Activated CD4-positive, alpha-beta T cell treated with anti-CD3 and anti-CD28 coated beads for 48 hours (primary cell): ENCODE data around the gene SDK1.

Source experiments
- DNase-seq: peaks from one replicate; pipeline ENCODE4 v3.0.0-alpha.2; 2020

SDK1 gene

GRCh38 chr7:3594901-3595300 is 293.8 kb downstream of the SDK1 start:
- no peak for DNase-seq

GRCh38 chr7:3598854-3599253 is 297.8 kb downstream of the SDK1 start:
- no peak for DNase-seq

- no peak for DNase-seq
Measured at GRCh38 chr7:3605222-3605621, 304.2 kb downstream of the SDK1 start.

DNA sequence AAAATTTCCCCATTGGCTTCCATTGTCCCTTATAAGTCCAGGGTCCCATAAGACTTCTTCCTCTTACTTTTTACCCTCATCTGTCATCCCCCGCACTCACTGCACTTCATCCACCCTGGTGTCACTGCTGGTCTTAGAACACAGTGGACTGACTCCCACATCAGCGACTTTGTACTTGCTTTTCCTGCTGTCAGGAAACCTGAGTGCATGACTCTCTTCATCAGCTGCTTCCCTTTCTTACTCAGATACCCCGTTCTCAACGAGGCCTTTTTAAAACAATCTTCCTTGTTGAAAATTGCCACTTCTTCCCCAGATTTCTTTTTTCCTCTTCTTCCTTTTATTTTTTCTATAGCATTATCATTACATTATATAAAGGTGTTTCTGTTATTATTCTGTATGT is 305.4 kb downstream of the SDK1 start:
- no peak for DNase-seq

DNA sequence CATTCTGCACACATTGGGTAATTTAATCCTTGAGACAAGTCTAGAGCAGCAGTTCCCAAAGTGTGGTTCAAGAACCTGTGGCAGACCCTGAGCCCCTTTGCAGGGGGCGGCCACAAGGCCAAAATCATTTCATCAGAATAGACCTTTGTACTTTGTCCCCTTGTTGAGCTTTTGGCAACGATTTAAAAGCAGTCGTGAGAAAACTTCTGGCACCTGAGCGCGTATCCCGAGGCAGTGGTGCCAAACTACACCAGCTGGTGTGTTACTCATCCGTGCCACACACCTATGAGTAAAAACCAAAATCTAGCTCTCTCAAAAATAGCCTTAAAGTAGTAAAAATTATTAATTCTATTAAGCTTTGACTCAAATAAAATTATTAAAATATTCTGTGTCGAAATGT is 306.8 kb downstream of the SDK1 start:
- DNase-seq = no peak

GRCh38 chr7:3616306-3616705 is 315.3 kb downstream of the SDK1 start:
- no peak for DNase-seq

GRCh38 chr7:3630081-3630480 is 329.0 kb downstream of the SDK1 start:
- DNase-seq = no peak

GRCh38 chr7:3634396-3634795 is 333.3 kb downstream of the SDK1 start:
- DNase-seq = no peak

- no peak for DNase-seq
Measured at GRCh38 chr7:3636131-3636860, 335.2 kb downstream of the SDK1 start.

- DNase-seq = no peak
Measured at GRCh38 chr7:3639253-3639652, 338.2 kb downstream of the SDK1 start.

GRCh38 chr7:3641582-3641981 is 340.5 kb downstream of the SDK1 start:
- DNase-seq = no peak

GRCh38 chr7:3643091-3643490 is 342.0 kb downstream of the SDK1 start:
- no peak for DNase-seq

- no peak for DNase-seq
Measured at GRCh38 chr7:3648276-3648675, 347.2 kb downstream of the SDK1 start.

DNA sequence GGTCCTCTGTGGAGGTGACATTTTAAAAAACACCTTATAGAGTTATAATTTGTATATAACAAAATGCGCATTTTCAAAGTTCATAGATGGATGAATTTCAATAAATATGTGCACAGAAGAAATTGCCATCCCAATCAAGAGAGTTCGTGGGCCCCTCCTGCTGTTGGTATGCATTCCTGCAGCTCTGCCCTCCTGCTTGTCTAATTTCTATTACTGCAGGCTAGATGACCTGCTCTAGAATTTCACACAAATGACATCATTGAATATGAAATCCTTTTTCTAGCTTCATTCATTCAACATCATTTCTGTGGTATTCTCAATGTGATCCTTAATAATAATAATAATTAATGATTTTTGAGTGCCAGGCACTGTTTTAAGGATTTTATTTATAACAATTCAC is 348.2 kb downstream of the SDK1 start:
- no peak for DNase-seq

DNA sequence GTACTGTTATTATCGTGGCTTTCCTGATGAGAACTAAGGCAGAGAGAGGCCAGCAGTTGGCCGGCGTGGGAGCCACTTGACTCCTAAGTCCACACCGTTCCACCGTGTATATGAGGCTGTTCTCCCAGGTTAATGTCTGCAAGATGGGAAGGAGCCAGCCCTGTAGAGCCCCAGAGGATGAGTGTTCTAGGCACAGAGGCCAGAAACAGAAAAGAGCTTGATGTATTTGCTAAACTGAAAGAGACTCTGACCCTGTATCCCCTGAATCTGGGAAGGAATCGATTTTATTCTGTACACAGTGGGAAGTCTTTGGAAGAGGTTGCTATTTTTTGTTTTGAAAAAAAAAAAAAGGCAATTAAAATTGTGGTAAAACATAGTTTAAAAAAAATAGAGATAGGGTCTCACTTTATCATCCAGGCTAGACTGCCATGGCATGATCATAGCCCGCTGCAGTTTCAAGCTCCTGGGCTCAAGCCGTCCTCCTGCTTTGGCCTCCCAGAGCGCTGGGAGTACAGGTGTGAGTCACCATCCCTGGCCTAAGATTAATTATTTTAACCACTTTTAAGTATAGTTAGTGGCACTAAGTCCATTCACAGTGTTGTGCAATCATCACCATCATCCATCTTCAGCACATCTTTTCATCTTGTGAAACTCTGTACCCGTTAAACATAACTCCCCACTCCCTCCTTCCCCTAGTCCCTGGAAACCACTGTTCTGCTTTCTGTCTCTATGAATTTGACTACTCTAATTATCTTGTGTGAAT is 348.8 kb downstream of the SDK1 start:
- DNase-seq = no peak

- no peak for DNase-seq
Measured at GRCh38 chr7:3650844-3651243, 349.8 kb downstream of the SDK1 start.

DNA sequence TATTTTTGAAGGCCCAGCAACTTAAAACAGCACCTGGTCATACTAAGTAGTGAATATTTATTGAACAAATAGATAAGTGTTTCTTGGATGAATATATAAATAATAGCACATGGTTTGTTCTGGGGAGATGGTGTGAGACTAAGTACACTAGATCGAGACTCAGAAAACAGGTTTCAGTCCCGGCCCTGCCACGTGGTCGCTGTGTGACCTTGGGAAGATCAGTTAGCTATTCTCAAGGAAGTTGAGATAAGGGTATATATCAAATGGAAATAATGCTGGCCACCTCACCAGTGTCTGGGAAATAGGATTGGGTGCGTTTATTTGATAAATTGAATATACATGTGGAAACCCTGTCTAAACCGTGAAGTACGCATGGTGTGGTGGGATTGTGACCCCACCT is 354.6 kb downstream of the SDK1 start:
- no peak for DNase-seq

DNA sequence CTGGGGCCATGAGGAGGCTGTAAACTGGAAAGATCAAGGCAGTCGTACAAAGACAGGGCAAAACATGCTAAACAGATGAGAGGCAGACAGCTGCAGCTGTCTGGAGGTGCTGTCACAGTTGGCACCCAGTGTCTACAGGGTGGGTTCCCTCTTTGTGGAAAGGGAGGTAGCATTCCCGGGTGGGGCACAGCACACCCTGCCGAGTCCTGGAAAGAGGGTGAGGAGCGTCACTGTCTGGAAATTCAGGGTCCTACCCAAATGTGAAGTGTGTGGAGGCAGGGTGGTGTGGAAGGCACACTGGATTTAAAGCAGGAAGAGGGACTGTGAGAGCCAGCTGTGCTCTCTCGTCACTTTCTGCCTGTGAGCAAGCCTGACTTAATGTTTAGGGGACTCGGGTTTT is 356.2 kb downstream of the SDK1 start:
- no peak for DNase-seq

GRCh38 chr7:3668743-3669142 is 367.7 kb downstream of the SDK1 start:
- DNase-seq = no peak

- DNase-seq = no peak
Measured at GRCh38 chr7:3670898-3671297, 369.8 kb downstream of the SDK1 start.

DNA sequence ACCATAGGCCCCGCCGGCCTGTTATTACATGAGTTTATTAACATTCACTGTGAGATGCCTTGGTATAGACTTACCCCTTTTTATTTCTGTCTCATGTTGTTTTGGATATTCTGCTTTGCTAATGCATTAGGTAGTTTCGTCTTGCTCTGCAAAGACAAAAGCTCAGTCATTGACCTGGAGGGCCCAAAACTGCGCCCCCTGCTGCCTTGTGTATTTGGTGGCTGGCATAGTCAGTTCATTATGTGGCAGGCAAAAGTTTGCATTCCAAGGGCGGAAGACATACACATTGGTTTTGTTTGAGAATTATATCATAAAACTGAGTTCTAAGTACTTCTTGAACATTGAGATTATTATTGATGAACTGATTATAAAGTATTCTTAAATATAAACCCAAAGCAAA is 372.5 kb downstream of the SDK1 start:
- DNase-seq = peak; percentile 71

GRCh38 chr7:3678314-3678810 is 377.3 kb downstream of the SDK1 start:
- DNase-seq = no peak

- DNase-seq = no peak
Measured at GRCh38 chr7:3682028-3682710, 381.1 kb downstream of the SDK1 start.
